ENCODE data around the gene KATNB1.

DNA sequence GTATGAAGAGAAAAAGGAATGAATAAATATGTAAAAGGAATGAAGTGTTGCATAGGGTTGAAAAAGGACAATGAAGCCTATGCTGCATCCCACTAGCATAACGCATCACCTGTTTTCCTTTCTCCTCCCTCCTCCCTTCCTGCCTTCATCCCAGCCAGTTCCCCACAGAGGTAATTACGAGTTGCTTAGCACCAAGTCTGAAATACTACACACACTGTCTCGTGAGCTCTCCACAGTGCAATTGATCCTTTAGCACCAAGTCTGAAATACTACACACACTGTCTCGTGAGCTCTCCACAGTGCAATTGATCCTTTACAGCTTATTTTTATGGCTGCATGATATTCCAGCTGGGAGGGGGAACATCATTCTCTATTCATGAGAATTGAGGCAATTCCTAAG is 42.0 kb upstream of the KATNB1 start:
- TF ChIP-seq CTCF (IDR thresholded peaks at IDR 0.05) (no peak), POLR2A (IDR thresholded peaks at IDR 0.05) (no peak)
